Sigmoid colon (tissue), 7 donors: ENCODE results near the gene MAP3K7. TPM values are rescaled to one million over a fixed set of nuclear protein-coding genes. Genes with fewer than 3 reads are reported as not detected.
A peak's percentile ranks its signal among the peaks of the same experiment; 100 is the strongest.

ENCODE experiments used
- DNase-seq: peaks from one replicate; pipeline ENCODE4 v3.0.0-alpha.2; 2019
- H3K27ac ChIP-seq, 4 donors: fragments of 200-600 bp; sonication (generic); one replicate each; pipeline ENCODE4 v1.5.1; 2016 to 2019; ENCODE audit warnings: mild to moderate bottlenecking in 1 of 4
- H3K27me3 ChIP-seq, 3 donors: fragments of 200-600 bp; sonication (generic); one replicate each; pipeline ENCODE4 v1.5.1; 2019; ENCODE audit warnings: mild to moderate bottlenecking in 1 of 3
- H3K36me3 ChIP-seq, 4 donors: fragments of 200-600 bp; sonication (generic); one replicate each; pipeline ENCODE4 v1.5.1; 2016 to 2019
- H3K4me1 ChIP-seq, 4 donors: fragments of 200-600 bp; sonication (generic); one replicate each; pipeline ENCODE4 v1.5.1; 2017 to 2019
- H3K4me3 ChIP-seq, 4 donors: fragments of 200-600 bp; sonication (generic); one replicate each; pipeline ENCODE4 v1.5.1; 2017 to 2019; ENCODE audit warnings: mild to moderate bottlenecking in 2 of 4, moderate library complexity in 1 of 4
- H3K9me3 ChIP-seq, 4 donors: fragments of 200-600 bp in 3 of 4; sonication (generic) in 3 of 4; one replicate each; pipeline versions ENCODE4 v1.5.1 to v1.6.1; 2013 to 2019
- EP300 ChIP-seq, 4 donors: sonication (generic); formaldehyde crosslinking; IDR thresholded peaks; one replicate each; pipeline ENCODE4 v1.6.1; 2017; ENCODE audit warnings: antibody characterized with exemption in 4 of 4
- POLR2A ChIP-seq, 2 donors: fragments of 450-650 bp; IDR thresholded peaks; one replicate each; pipeline ENCODE4 v1.6.1; 2016; ENCODE audit warnings: antibody characterized with exemption in 2 of 2, mild to moderate bottlenecking in 2 of 2, moderate library complexity in 2 of 2
- POLR2AphosphoS5 ChIP-seq, 4 donors: sonication (generic); formaldehyde crosslinking; IDR thresholded peaks; one replicate each; pipeline ENCODE4 v1.6.1; 2017; ENCODE audit warnings: antibody characterized with exemption in 4 of 4
- WGBS, 2 donors: extraction: QIAGEN DNeasy Blood & Tissue Kit; methylation state at CpG; one replicate each; pipeline ENCODE4 v1.1.7; 2013; 5-methylcytosine and 5-hydroxymethylcytosine counted together
- intact Hi-C: fragments of 100-400 bp; cut with DNase I; formaldehyde crosslinking; loops from one replicate; pipeline ENCODE4 v1.15.1; 2023
- polyA plus RNA-seq, 3 donors: library from polyadenylated mRNA; stranded (reverse); fragments of 200-250 nt; gene quantifications; one replicate each; pipeline ENCODE4 v1.2.3, GENCODE V29; 2013
- total RNA-seq, 4 donors: library from RNA; depleted of rRNA; stranded (reverse); fragments of >200 nt; gene quantifications; one replicate each; pipeline ENCODE4 v1.1.0, GENCODE V29; 2016
- TF ChIP-seq, protein P1 (sequence below), 4 experiments: fragments of 450-650 bp in 3 of 4; fragments of 200-600 bp in 1 of 4; IDR thresholded peaks; one replicate each; pipeline ENCODE4 v1.5.1; 2016 to 2019; ENCODE audit warnings: antibody characterized with exemption in 4 of 4, mild to moderate bottlenecking in 3 of 4, moderate library complexity in 2 of 4
- donor health status: healthy with polysubstance abuse.
- donor health status: Bipolar disorder and iron deficiency.
- donor health status: healthy.

Gene MAP3K7
- total and polyA plus RNA-seq, 7 donors = 7.9 to 25.3 (median 21.2) TPM

DNA sequence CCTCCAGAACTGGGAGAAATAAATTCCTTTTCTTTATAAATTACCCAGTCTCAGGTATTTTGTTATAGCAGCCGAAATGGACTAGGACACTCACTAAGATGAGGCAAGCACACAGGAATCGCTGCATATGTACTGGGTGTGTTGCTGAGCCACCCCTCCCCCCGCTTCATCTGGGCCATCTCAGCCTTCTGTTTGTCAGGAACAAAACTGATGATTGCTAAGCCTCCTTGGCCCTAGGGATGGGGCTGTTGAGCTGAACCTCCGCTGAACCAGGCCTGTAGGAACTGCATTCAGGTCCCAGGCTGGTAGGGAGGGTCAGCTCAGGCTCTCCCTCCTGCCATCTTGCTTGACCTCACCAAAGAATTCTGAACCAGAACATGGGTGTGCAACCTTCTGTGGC is 108.6 kb downstream of the MAP3K7 start:
- Histone ChIP-seq H3K9me3 (no peaks in the 10 kb centered on the region), H3K4me3 (no peak overlapping the region), H3K27me3 (no peaks in the 10 kb centered on the region), H3K27ac (no peak overlapping the region), H3K36me3 (no peaks in the 10 kb centered on the region), H3K4me1 (peaks cover 0 to 5% (median 2%) of the 10 kb centered on the region in 4 donors)
- TF ChIP-seq, protein P1, sequence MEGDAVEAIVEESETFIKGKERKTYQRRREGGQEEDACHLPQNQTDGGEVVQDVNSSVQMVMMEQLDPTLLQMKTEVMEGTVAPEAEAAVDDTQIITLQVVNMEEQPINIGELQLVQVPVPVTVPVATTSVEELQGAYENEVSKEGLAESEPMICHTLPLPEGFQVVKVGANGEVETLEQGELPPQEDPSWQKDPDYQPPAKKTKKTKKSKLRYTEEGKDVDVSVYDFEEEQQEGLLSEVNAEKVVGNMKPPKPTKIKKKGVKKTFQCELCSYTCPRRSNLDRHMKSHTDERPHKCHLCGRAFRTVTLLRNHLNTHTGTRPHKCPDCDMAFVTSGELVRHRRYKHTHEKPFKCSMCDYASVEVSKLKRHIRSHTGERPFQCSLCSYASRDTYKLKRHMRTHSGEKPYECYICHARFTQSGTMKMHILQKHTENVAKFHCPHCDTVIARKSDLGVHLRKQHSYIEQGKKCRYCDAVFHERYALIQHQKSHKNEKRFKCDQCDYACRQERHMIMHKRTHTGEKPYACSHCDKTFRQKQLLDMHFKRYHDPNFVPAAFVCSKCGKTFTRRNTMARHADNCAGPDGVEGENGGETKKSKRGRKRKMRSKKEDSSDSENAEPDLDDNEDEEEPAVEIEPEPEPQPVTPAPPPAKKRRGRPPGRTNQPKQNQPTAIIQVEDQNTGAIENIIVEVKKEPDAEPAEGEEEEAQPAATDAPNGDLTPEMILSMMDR (IDR thresholded peaks at IDR 0.05) = no peak
- TF ChIP-seq EP300 (IDR thresholded peaks at IDR 0.05) = no peak
- intact Hi-C loops = loop anchor here (2.0 to 5.0 kb wide), 2 partner anchors 85 to 181 kb away; partner anchors contain the start of gene BACH2
- 78 to 94% methylated on average over 4 of the region's 4 CpGs for WGBS, 2 donors
- no peak for DNase-seq

DNA sequence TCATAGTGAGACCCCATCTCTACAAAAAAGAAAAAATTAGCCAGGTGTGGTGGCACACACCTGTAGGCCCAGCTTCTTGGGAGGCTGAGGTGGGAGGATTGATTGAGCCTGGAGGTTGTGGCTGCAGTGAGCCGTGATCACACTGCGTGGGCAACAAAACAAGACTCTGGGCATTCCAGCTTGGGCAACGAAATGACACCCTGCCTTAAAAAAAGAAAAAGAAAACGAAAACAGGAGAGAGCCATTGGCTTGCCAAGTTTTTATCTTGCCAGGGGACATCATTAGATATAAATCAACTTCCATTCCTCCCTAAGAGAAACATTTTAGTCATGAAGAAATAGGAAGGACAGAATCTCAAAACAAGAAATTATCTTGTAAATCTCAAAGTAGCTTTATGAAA is 109.5 kb downstream of the MAP3K7 start:
- TF ChIP-seq, protein P1 (IDR thresholded peaks at IDR 0.05) = no peak
- TF ChIP-seq POLR2A (IDR thresholded peaks at IDR 0.05) (no peak), POLR2AphosphoS5 (IDR thresholded peaks at IDR 0.05) (no peak), EP300 (IDR thresholded peaks at IDR 0.05) (no peak)
- no peaks in the 10 kb centered on the region for H3K27me3 ChIP-seq
- intact Hi-C loops = loop anchor here (5.0 kb wide), 1 partner anchor 180 kb away; the partner anchor contains the start of gene BACH2
- no peaks in the 10 kb centered on the region for H3K36me3 ChIP-seq
- H3K27ac ChIP-seq = no peak overlapping the region
- no peak for DNase-seq
- WGBS, 2 donors = 91 to 92% methylated on average over 4 of the region's 4 CpGs
- H3K9me3 ChIP-seq = no peaks in the 10 kb centered on the region
- no peak overlapping the region for H3K4me3 ChIP-seq
- H3K4me1 ChIP-seq = peaks cover 0 to 5% (median 2%) of the 10 kb centered on the region in 4 donors

DNA sequence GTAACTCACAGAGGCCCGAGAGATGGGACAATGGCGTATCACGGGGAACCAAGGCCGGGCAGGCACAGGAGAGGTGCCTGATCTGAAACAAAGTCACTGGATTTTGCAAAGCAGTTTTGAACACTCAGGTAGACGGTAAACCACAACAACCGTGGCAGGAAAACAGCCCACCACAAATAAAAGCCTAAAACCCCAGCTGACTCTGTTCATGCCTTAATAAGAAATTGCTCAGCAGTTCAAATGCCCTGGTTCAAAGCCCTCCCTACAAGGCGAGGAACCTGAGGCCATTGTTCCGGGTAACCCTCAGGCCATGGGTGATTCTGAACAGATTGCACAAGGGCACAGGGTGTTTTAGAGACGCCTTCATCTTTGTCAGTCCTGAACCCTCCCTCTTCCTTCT is 114.2 kb downstream of the MAP3K7 start:
- Histone ChIP-seq H3K4me3 (no peak overlapping the region), H3K36me3 (no peaks in the 10 kb centered on the region), H3K9me3 (no peaks in the 10 kb centered on the region), H3K27ac (no peak overlapping the region), H3K27me3 (no peaks in the 10 kb centered on the region), H3K4me1 (no peaks in the 10 kb centered on the region)
- intact Hi-C loops = no loop called here
- TF ChIP-seq, protein P1 (IDR thresholded peaks at IDR 0.05) = no peak
- TF ChIP-seq POLR2A (IDR thresholded peaks at IDR 0.05) (no peak), POLR2AphosphoS5 (IDR thresholded peaks at IDR 0.05) (no peak), EP300 (IDR thresholded peaks at IDR 0.05) (no peak)
- 64 to 87% methylated on average over 9 of the region's 9 CpGs for WGBS, 2 donors
- no peak for DNase-seq

DNA sequence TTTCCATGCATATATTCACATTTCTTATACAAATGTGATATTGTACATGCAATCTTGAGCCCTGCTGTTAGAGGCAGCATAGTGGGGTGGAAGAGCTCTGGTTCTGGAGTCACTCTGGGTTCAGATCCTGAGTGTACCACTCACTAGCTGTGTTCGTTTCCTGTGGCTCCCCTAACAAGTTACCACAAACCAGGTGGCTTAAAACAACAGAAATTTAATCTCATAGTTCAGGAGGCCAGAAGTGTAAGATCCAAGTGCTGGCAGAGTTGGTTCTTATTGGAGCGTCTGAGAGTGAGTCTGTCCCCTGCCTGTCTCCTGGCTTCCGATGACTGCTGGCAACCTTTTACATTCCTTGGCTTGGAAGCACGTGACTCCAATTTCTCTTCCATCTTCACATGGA is 115.6 kb downstream of the MAP3K7 start:
- DNase-seq = no peak
- H3K27ac ChIP-seq = no peak overlapping the region
- TF ChIP-seq, protein P1 (IDR thresholded peaks at IDR 0.05) = no peak
- TF ChIP-seq EP300 (IDR thresholded peaks at IDR 0.05) (no peak), POLR2A (IDR thresholded peaks at IDR 0.05) (no peak), POLR2AphosphoS5 (IDR thresholded peaks at IDR 0.05) (no peak)
- H3K27me3 ChIP-seq = no peaks in the 10 kb centered on the region
- 62 to 69% methylated on average over 4 of the region's 4 CpGs for WGBS, 2 donors
- no peaks in the 10 kb centered on the region for H3K9me3 ChIP-seq
- intact Hi-C loops = no loop called here
- no peak overlapping the region for H3K4me3 ChIP-seq
- H3K4me1 ChIP-seq = no peaks in the 10 kb centered on the region
- H3K36me3 ChIP-seq = no peaks in the 10 kb centered on the region

DNA sequence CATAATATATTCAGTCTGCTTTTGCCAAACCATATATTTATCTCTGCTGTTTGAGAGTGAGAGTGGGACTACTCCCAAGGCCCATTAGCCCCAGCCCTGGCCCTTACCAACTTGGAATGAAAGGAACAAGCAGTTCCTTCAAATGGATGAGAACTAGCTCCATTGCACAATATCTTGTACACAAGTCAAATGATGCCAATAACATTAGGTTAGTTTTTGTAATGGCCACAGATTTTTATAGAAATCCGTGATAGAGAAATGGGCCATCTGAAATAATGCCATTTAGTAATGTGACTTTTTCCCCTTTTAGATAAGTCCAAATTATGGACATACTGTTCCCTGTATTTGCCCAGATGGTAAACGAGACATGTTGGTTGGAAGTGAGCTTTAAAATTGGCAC is 117.0 kb downstream of the MAP3K7 start:
- Histone ChIP-seq H3K27me3 (no peaks in the 10 kb centered on the region), H3K27ac (no peak overlapping the region), H3K36me3 (no peaks in the 10 kb centered on the region), H3K4me3 (no peak overlapping the region), H3K9me3 (no peaks in the 10 kb centered on the region), H3K4me1 (no peaks in the 10 kb centered on the region)
- WGBS, 2 donors = 63 to 84% methylated on average over 2 of the region's 2 CpGs
- intact Hi-C loops = no loop called here
- TF ChIP-seq POLR2AphosphoS5 (IDR thresholded peaks at IDR 0.05) (peak in 1 of 4 donors; percentile 13), EP300 (IDR thresholded peaks at IDR 0.05) (no peak)
- DNase-seq = no peak
